GM19193 (cell line): ENCODE data around the gene RPS10.

Experiments
- POLR2A ChIP-seq: IDR thresholded peaks from 4 replicates; pipeline ENCODE4 v1.6.1; 2011; ENCODE audit not compliant: insufficient read depth, insufficient read length; ENCODE audit errors: extremely low read depth

Gene RPS10

DNA sequence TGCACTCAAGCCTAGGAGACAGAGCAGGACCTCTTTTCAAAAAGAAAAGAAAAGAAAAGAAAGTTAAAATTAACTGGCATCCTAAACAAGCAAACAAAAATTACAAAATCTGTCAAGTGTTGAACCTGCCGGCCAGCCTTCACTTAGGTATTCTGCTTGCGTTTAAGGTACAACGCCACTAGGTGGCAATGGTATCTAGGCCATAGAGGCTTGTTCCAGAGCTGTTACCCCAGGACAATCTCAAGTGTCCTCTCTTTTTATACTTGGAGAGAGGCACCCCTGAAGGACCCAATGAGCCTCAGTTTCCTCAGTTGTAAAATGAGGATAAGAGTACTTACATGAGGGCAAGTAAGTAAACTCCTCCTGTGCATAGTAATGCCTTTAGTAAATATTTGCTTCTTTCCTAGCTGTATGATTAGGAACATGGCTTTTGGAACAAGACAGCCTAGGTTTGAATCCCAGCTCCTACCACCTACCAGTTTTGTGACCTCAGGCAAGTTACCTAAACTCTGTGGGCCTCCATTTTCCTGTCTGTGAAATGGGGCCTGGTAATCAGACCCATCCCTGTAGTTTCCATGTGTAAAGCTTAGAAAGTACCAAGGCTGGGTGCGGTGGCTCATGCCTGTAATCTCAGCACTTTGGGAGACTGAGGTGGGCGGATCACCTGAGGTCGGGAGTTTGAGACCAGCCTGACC lies 34.2 kb upstream of the RPS10 start:
- no peak for TF ChIP-seq POLR2A

DNA sequence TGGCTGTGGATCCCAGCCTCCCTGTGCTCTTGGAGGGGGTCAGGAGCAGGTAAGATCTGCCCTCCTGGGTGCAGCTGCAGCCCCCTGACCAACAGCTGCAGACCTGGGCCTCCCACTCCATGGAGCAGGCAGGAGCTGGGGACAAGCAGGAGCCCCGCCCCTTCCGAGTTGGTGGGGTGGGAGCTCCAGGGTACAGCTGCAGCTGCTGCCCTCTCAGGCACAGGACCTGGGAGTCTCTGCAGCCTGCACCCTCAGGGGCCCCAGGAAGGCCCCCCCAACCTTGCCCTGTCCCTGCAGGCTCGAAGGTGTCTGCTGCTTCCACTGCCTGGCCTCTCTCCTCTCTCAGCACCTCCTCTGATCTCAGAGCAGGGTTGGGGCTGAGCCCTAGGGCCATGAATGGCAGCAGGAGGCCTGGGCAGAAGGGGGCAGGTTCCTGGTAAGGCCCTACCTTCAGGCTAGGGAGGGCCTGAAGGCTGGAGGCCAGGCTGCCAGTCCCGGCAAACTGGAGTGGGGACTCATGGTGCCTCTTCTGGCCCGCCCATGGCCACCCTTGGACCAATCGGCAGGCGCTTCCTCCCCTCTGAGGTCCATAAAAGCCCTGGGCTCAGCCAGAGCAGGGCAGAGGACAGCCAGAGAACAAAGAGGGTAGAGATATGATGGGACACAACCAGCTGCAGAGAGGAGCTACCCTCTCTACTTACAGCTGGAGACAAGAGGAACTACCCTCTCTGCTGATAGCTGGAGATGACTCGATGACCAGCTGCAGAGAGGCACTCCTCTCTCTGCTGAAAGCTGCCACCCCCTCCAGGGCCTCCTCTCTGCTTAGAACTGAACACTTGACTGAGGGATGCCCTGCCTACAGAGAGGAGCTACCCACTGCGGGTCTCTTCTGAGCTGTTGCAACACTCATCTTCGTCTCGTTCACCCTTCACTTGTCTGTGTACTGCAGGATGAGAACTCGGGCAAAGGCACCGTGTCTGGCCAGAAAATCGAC lies 32.2 kb upstream of the RPS10 start:
- no peak for TF ChIP-seq POLR2A

DNA sequence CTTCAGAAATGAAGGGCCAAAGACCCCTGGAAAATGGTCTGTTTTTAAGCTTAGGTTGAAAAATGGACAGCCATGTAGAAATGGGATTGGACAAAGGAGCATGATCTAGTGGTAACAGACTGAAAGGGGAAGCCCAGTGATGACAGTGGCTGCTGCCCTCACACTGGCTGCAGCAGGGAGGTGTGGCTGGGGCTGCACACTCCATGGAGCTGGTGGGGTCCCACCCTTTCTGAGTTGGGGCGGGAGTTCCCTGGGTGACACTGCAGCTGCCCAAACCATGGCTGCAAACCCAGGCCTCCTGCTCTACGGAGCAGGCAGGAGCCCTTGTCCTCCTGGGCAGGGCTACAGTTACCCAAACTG lies 31.5 kb upstream of the RPS10 start:
- TF ChIP-seq POLR2A, result no peak

DNA sequence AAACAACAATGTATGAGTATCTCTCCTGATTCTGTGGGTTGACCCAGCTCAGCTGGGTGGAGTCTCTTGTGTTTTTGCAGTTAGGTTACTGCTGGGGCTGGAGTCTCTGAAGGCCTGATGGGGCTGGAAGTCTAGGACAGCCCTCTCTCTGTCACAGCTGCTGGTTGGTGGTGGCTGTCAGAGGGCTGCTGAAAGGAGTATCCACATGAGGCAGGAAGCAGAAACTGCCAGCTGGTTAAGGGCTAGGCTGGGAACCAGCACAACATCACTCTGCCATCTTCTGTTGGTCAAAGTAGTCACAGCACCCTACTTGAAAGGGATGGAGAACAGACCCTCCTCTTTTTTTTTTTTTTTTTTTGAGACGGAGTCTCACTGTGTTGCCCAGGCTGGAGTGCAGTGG lies 30.0 kb upstream of the RPS10 start:
- TF ChIP-seq POLR2A, result no peak

DNA sequence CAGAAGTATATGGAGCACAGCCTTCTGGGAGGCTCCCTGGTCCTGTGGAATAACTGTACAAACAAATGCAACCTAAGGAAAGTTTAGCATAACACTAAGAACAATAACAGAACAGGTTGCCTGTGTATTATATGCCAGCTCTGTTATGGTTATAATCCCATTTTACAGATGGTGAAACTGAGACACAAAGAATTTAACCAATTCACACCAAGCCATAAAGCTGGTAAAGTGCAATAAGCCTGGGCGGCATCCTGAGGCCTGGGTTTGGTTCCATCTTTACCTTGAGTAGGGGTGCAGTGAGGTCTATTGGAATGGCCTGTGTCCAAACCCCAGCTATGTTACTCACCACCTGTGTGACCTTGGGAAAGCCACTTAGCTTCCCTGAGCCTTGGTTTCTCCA lies 25.3 kb upstream of the RPS10 start:
- no peak for TF ChIP-seq POLR2A

DNA sequence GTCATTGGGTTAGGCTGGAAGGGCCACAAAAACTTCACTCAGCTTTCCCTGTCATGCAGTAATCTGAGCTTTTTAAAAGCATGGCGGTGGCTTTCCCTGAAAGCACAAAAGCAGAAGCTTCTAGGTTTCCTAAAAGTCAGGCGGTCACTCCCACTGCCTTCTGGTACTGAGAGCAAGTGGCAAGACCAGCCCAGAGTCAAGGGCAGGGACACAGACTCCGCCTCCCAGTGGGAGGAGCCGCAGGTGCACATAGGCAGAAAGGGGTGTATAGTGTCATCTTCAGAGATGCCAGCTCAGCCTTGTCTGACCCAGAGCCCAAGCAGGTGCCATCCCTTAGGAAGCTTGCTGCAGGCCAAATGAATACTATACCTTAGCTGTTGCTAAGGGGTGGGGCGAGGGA lies 22.0 kb upstream of the RPS10 start:
- no peak for TF ChIP-seq POLR2A

DNA sequence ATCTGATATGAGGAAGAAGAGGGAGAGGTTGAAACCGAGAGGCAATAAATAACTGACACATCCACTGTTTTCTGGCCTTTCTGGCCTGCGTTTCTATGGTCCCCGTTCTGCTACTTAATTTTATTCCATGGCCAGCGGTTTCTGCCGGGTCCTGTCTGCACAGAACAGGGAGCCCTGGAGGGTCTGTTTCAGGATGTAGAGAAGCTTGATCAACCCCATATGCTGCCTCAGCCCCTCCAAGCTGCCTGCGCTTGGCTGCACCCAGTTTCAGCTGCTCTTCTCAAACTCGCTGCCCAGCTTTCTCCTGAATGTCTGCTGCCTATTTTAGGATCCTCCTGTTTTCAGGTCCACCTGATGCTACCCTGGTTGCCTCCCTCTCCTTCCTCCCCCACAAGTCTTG lies 21.5 kb upstream of the RPS10 start:
- TF ChIP-seq POLR2A, result no peak

DNA sequence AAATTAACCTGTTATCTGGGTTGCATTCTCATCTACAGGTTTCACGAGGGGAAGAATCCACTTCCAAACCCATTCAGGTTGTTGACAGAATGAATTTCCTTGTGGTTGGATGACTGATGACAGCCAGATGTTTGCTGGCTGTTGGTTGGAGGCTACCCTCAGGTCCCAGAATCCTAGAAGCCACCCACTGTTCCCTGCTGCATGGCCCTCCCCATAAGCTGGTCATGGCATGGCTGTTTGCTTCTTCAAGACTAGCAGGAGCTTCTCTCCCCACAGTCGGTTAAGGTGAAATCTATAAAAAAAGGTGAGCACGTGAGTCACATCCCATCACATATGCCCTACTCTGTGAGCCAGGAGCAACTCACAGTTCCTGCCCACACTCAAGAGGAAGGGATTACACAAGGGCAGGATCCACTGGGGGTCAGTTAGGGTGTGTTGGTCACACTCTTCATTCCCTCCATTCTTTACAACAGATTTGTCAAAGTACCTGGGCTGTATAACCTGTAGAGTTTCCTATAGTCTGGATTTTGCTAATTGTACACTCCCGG lies 19.5 kb upstream of the RPS10 start:
- TF ChIP-seq POLR2A, result no peak

DNA sequence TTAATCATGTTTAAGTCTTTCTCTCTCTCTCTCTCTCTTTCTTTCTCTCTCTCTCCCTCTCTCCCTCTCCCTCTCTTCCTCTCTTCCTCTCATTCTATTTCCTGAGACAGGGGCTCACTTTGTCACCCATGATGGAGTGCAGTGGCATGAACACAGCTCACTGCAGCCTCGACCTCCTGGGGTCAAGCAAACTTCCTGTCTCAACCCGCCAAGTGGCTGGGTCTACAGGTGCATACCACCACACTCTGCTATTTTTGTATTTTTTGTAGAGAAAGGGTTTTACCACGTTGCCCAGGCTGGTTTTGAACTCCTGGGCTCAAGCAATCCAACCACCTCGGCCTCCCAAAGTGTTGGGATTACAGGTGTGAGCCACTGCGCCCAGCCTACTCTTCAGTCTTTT lies 15.7 kb upstream of the RPS10 start:
- TF ChIP-seq POLR2A, result no peak

DNA sequence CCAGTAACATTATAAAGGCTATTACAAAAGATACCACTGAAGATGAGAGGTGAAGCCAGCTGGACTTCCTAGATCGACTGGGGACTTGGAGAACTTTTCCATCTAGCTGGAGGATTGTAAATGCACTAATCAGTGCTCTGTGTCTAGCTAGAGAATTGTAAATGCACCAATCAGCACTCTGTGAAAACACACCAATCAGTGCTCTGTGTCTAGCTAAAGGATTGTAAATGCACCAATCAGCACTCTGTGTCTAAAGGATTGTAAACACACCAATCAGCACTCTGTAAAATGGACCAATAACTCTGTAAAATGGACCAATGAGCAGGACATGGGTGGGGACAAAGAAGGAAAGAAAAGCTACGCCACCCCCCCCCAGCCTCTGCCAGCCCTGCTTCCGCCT lies 13.6 kb upstream of the RPS10 start:
- no peak for TF ChIP-seq POLR2A

DNA sequence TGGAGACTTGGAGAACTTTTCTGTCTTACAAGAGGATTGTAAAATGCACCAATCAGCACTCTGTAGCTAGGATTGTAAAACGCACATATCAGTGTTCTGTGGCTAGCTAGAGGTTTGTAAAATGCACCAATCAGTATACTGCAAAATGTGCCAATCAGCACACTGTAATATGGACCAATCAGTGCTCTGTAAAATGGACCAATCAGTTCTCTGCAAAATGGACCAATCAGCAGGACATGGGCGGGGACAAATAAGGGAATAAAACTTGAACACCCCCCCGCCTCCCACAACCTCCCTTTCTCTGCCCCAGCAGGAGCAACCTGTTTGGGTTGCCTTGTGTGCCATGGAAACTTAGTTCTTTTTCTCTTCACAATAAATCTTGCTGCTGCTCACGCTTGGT lies 12.8 kb upstream of the RPS10 start:
- TF ChIP-seq POLR2A, result no peak

DNA sequence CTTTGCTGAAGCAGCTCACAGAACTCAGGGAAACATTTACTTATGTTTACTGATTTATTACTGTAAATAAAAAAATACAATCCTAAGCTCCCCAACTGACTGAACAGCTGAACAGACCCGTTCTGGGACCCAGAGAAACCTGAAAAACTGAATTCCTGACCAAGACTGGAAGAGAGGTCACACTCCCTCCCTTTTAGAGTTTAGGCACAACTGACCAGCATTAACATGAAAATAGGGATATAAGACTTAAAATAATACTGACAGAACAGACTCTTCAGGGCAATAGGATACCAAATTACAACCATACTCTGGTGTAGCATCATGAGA lies 11.7 kb upstream of the RPS10 start:
- no peak for TF ChIP-seq POLR2A

DNA sequence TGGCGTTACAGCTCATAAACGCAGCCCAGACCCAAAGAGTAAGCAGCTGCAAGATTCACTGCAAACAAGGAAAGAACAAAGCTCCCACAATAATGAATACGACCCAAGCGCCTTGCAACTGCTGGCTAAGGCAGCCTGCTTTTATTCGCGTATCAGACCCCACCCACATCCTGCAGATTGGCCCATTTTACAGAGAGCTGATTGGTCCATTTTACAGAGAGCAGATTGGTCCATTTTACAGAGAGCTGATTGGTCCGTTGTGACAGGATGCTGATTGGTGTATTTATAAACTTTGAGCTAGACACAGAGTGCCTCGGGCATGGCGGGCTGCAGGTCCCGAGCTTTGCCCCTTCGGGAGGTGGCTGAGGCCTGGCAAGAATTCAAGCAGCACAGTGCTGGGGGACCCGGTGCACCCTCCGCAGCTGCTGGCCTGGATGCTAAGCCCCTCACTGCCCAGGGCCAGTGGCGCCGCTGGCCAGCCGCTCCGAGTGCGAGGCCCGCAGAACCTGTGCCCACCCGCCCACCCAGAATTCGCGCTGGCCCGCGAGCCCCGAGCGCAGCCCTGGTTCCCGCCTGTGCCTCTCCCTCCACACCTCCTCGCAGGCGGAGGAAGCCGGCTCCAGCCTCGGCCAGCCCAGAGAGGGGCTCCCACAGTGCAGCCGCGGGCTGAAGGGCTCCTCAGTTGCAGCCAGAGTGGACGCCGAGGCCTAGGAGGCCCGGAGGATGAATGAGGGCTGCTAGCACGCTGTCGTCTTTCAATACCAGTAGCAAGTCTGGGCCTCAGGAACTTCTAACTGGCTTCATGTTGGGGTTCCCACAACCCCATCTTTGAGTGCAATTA lies 11.2 kb upstream of the RPS10 start:
- no peak for TF ChIP-seq POLR2A

DNA sequence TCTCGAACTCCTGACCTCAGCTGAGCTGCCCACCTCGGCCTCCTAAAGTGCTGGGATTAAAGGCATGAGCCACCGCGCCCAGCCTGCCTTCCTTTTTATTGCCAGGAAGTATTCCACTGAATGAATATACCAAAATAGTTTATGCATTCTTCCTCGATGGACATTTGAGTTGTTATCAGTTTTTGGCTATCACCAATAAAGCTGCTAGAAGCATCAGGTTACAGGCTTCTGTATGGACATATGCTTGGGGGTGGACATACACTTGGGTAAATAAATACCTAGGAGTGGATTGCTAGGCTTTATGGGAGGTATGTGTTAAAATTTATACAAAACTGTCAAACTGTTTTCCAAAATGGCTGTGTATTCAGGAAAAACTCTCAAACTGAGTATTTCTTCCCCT lies 10.0 kb upstream of the RPS10 start:
- no peak for TF ChIP-seq POLR2A

DNA sequence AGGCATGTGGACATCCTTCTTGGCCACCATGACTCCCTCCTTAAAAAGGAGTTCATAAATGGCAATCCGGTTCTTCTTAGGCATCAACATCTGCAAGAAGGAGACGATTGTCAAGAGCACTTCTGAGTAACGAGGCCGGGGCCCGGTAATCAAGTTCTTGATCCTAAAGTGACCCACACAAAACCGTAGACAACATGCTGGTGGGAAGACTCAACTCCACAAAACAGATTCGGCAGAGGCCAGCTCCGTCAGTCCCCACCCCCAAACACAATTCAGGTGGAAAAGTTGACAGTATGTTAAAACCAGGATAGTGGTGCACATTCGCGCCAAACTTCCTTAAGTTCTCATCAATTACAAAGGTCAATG lies 754 bp downstream of the RPS10 start:
- TF ChIP-seq POLR2A, result no peak
